Mucosa of stomach (tissue), 1 donor: ENCODE measurements around the gene AMMECR1.
"Not testable (repeated sequence)": the region's sequence is repeated elsewhere in the genome, so short reads cannot be mapped to it uniquely, and the experiment has no call there.

Experiments used
- H3K27me3 ChIP-seq: one replicate; pipeline ENCODE4 v1.7.0; 2013; ENCODE audit warnings: mild to moderate bottlenecking, low read length; ENCODE audit not compliant: control insufficient read depth, insufficient read depth
- H3K36me3 ChIP-seq: one replicate; pipeline ENCODE4 v1.7.0; 2013; ENCODE audit warnings: low read length; ENCODE audit not compliant: control insufficient read depth, insufficient read depth
- H3K4me1 ChIP-seq: one replicate; pipeline ENCODE4 v1.7.0; 2013; ENCODE audit warnings: mild to moderate bottlenecking, low read length; ENCODE audit not compliant: control insufficient read depth, insufficient read depth
- H3K4me3 ChIP-seq: one replicate; pipeline ENCODE4 v1.7.0; 2013; ENCODE audit warnings: low read length
- H3K9ac ChIP-seq: one replicate; pipeline ENCODE4 v1.7.0; 2013; ENCODE audit warnings: mild to moderate bottlenecking, low read length, moderate library complexity
- H3K9me3 ChIP-seq: one replicate; pipeline ENCODE4 v1.7.0; 2013; ENCODE audit warnings: mild to moderate bottlenecking, low read length, moderate library complexity; ENCODE audit not compliant: control insufficient read depth
- donor health status: Pancreatic carcinoma.

AMMECR1 gene

DNA sequence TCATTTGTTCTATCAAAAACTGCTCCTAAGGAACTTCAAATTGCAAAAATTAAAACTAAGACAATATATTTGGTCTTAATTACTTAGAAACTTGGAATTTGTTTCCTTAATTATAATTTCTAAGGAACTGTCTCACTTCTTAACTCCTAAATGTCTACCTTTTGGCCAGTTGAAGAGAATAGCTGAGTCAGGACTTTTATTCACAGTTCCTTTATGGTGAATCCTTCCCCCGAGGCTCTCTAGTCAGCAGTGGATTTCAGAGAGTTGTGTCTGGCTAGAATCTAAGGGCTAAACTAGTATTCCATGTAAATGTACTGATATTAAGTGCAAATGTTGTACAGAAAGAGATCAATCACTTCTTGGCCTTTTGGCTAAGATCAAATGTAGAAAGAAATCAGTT, 69.3 kb downstream of the AMMECR1 start:
- Histone ChIP-seq H3K9ac (no peak overlapping the region), H3K4me1 (no peaks in the 10 kb centered on the region)

DNA sequence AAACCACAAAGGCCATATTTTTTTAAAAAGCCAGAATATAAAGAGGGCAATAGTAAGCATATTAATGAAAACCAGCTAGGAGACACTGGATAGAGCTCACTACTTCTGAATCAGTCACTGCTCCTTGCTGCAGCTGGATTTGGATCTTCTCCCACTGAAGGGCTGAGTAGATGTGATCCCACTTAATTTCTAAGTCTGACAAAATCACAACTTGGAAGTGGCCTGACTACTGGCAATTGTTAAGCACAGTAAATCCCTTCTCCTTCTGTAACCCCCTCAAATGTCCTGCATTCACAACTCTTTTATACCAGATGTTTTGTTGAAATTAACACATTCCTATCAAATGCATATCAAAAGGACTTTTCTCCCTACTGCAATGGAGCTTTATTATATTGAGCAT, 72.9 kb downstream of the AMMECR1 start:
- no peak overlapping the region for H3K4me3 ChIP-seq
- no peaks in the 10 kb centered on the region for H3K9me3 ChIP-seq
- H3K27me3 ChIP-seq: no peaks in the 10 kb centered on the region
- H3K36me3 ChIP-seq: no peaks in the 10 kb centered on the region
- H3K9ac ChIP-seq: no peak overlapping the region
- H3K4me1 ChIP-seq: peaks cover 4% of the 10 kb centered on the region

More for the DNA sequence above, 69.3 kb downstream of the AMMECR1 start:
- Histone ChIP-seq H3K9me3 (no peaks in the 10 kb centered on the region), H3K27me3 (no peaks in the 10 kb centered on the region), H3K4me3 (no peak overlapping the region), H3K36me3 (no peaks in the 10 kb centered on the region)

DNA sequence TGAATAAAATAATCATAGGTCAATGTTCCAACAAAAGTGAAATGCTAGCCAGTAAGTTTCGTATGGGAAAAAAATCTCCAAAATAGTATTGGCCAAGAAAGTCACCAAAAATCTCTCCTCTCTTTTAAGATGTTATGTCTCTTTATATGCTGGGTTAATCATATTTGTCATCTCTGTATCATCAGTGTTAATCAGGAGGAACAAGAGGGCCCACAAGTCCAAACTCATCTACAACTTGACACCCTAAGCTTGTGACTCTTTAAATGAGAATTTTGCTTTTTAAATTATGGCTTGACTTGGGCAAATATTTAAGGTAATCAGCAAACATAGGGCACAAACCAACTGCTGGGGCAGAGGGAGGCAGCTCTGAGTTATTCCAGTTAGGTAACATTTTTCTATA, 75.5 kb downstream of the AMMECR1 start:
- no peaks in the 10 kb centered on the region for H3K36me3 ChIP-seq
- no peak overlapping the region for H3K4me3 ChIP-seq
- H3K9me3 ChIP-seq: no peaks in the 10 kb centered on the region
- no peaks in the 10 kb centered on the region for H3K27me3 ChIP-seq
- H3K4me1 ChIP-seq: peaks cover 7% of the 10 kb centered on the region
- H3K9ac ChIP-seq: no peak overlapping the region

DNA sequence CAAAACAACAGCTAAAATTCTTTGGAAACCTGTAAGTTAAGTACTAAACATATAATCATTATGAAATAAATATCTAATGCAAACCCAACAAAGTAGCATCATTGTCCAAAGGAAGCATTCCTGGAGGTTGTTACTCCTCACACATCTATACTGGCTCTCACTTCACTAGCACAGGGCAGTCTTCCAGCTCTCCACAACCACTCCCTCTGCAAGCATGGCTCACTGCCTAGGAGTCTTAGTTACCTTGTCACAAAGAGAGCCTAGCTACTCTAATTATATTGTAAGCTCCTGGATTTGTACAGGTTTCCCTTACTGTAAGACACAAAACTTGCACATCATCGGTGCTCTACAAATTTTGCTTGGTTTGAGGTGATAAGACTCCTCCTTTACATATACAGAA, 76.1 kb downstream of the AMMECR1 start:
- Histone ChIP-seq H3K36me3 (no peaks in the 10 kb centered on the region), H3K9me3 (no peaks in the 10 kb centered on the region), H3K4me1 (peaks cover 8% of the 10 kb centered on the region), H3K27me3 (no peaks in the 10 kb centered on the region), H3K4me3 (no peak overlapping the region), H3K9ac (no peak overlapping the region)

DNA sequence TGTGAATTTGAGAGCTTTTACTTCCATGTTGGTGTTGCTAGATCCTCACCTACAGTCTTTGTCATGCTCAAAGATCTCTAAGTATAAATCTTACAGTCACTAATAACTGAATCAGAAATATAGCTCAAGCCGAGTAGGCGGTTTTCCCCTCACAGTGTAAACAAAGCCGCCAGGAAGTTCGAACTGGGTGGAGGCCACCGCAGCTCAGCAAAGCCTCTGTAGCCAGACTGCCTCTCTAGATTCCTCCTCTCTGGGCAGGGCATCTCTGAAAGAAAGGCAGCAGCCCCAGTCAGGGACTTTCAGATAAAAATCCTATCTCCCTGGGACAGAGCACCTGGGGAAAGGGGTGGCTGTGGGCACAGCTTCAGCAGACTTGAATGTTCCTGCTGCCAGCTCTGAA, 79.6 kb downstream of the AMMECR1 start:
- H3K9ac ChIP-seq: peak overlapping the region; percentile 22
- H3K9me3 ChIP-seq, H3K27me3 ChIP-seq, H3K4me1 ChIP-seq, H3K36me3 ChIP-seq, H3K4me3 ChIP-seq: not testable (repeated sequence)

DNA sequence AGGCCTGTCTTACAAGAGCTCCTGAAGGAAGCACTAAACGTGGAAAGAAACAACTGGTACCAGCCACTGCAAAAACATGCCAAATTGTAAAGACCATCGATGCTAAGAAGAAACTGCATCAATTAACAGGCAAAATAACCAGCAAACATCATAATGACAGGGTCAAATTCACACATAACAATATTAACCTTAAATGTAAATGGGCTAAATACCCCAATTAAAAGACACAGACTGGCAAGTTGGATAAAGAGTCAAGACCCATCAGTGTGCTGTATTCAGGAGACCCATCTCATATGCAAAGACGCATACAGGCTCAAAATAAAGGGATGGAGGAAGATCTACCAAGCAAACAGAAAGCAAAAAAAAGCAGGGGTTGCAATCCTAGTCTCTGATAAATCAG, 86.4 kb downstream of the AMMECR1 start:
- H3K4me3 ChIP-seq, H3K9ac ChIP-seq, H3K9me3 ChIP-seq, H3K36me3 ChIP-seq, H3K4me1 ChIP-seq, H3K27me3 ChIP-seq: not testable (repeated sequence)

DNA sequence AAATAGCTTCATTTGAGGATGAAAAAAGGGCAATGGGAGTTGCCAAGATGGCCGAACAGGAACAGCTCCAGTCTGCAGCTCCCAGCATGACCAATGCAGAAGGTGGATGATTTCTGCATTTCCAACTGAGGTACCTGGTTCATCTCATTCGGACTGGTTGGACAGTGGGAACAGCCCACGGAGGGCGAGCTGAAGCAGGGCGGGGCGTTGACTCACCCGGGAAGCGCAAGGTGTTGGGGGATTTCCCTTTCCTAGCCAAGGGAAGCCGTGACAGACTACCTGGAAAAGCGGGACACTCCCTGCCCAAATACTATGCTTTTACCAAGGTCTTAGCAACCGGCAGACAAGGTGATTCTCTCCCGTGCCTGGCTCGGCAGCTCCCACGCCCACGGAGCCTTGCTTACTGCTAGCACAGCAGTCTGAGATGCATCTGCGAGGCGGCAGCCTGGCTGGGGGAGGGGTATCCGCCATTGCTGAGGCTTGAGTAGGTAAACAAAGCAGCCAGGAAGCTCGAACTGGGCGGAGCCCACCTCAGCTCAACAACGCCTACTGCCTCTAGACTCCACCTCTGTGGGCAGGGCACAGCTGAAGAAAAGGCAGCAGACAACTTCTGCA, 88.3 kb downstream of the AMMECR1 start:
- H3K36me3 ChIP-seq, H3K27me3 ChIP-seq, H3K4me1 ChIP-seq, H3K9me3 ChIP-seq: not testable (repeated sequence)
- peak overlapping the region; percentile 31 for H3K4me3 ChIP-seq
- H3K9ac ChIP-seq: peak overlapping the region; percentile 39

DNA sequence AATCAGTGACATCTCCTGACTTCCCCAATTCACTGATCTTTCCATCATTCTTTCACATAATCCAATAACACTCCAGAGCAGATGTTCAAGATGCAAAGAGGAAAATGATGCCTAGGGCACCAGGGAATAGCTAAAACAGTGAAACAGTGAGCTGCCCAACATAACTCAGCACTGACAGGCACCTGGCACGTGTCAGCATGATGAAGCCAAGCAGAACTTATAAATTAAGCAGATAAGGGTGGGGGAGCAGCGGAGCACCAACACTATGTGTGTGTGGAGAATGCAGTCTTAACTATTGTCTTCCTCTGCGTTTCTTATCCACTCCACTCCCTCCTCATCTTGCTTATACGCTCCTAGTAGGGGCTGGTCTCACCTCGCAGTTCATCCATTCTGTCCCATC, 89.4 kb downstream of the AMMECR1 start:
- no peaks in the 10 kb centered on the region for H3K9me3 ChIP-seq
- H3K27me3 ChIP-seq: no peaks in the 10 kb centered on the region
- no peaks in the 10 kb centered on the region for H3K36me3 ChIP-seq
- H3K4me3 ChIP-seq: no peak overlapping the region
- H3K9ac ChIP-seq: no peak overlapping the region
- H3K4me1 ChIP-seq: no peaks in the 10 kb centered on the region

DNA sequence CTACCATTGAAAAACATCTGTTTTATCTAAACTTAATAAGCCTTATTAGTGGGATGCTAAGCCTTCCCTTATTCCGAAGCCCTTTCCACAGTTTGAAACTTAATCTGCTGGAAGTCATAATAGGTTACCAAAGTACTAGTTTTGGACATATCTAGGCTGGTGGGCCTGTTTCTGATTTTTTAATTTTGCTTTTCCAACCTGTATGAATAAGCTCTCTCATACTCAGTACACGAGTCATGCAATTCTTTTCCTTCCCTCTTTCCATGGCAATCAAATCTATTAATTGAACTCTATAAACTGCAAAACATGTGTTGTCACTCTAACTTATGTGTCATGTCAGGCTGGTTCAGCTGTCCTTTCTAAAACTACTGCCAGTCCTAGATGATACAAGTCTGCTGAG, 91.0 kb downstream of the AMMECR1 start:
- no peaks in the 10 kb centered on the region for H3K36me3 ChIP-seq
- no peaks in the 10 kb centered on the region for H3K27me3 ChIP-seq
- H3K9ac ChIP-seq: no peak overlapping the region
- no peak overlapping the region for H3K4me3 ChIP-seq
- H3K4me1 ChIP-seq: no peaks in the 10 kb centered on the region
- no peaks in the 10 kb centered on the region for H3K9me3 ChIP-seq

DNA sequence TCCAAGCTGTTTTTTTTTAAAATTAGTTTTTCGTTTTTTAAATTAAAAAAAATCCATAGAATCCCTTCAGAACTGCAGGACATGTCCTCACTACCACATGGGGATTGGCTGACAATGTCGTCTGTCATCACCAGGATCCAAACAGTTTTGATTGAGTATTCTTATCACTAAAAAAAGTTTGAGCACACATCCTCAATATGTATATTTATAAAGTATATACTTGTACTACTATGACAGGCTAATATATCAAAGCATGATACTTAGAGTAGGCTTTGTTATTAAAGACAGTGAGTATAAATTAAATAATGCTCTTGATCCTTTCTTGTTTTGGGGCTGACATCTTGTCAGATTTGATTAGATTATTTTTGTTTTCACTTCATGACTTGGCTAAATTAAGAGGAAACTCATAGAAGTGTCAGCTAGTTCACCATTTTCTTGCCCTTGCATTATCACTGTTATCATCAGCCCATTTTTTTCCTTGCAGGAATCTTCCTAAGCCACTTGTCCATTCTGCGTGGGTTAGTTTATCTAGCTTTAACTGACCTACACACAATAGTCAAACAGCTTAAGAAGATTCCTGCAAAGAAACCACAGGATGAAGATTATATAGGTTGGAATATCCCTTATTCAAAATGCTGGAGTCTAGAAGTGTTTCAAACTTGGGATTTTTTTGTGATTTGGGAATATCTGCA, 92.8 kb downstream of the AMMECR1 start:
- Histone ChIP-seq H3K4me3 (no peak overlapping the region), H3K36me3 (no peaks in the 10 kb centered on the region), H3K9ac (no peak overlapping the region), H3K27me3 (no peaks in the 10 kb centered on the region), H3K9me3 (no peaks in the 10 kb centered on the region), H3K4me1 (no peaks in the 10 kb centered on the region)

DNA sequence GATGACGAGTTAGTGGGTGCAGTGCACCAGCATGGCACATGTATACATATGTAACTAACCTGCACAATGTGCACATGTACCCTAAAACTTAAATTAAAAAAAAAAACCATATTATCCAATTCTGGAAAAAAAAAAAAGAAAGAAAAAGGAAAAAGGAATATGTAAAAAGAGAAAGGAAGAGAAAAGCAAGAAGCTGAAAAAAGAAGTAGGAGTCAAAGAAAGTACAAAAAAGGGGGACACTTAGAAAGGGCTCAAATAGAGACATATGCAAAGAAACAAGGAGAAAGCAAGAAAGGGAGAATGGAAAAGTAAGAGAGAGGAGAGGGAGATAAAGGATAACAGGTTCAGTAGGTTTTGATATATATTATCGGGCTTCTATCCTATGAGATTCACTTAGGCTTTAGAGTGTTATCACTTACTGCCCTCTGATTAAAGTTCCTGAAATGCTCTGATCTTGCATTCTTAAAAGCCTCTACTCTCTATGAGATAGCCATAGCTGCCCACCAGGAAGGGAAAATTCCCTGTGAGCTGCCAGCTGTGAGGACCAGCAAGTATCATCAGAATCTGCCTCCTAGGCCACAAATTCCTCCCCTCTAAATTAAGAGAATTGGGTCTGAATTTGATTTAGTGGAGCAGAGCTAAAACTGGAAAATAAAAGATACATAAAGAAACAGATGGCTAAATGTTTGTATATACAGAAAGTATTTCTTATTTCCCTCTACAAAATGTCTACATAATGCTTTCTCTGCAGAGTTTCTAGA, 95.2 kb downstream of the AMMECR1 start:
- H3K36me3 ChIP-seq: no peaks in the 10 kb centered on the region
- H3K4me3 ChIP-seq: no peak overlapping the region
- no peaks in the 10 kb centered on the region for H3K9me3 ChIP-seq
- H3K27me3 ChIP-seq: no peaks in the 10 kb centered on the region
- no peaks in the 10 kb centered on the region for H3K4me1 ChIP-seq
- H3K9ac ChIP-seq: no peak overlapping the region

DNA sequence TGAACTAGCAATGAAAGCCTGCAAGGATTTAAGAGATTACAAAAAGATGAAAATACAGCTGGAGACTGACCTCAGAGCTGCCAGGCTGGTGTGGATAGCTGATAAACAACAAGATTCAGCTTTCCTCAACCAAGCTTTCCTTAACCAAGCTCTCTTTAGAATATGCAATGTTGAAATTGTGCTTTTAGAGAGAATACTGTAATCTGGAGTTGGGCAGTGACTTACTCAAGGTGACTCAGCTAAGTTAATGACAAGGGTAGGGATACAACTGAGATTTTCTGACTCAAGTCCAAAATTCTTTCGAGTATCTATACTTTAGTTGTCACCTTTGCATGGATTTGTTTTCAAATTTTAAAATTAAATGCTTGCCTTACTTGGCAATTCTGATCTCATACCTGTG, 98.0 kb downstream of the AMMECR1 start:
- Histone ChIP-seq H3K36me3 (no peaks in the 10 kb centered on the region), H3K9me3 (no peaks in the 10 kb centered on the region), H3K9ac (no peak overlapping the region), H3K4me3 (no peak overlapping the region), H3K4me1 (no peaks in the 10 kb centered on the region), H3K27me3 (no peaks in the 10 kb centered on the region)
